AG09309 (cell line): ENCODE data around the gene TRIP4.

Experiments
- DNase-seq: peaks from one replicate; pipeline ENCODE4 v3.0.0-alpha.2; 2010; ENCODE audit warnings: low read depth
- H3K4me3 ChIP-seq: 2 replicates; pipeline ENCODE4 v1.5.1; 2011; ENCODE audit warnings: mild to moderate bottlenecking, low read depth, low read length, moderate library complexity; ENCODE audit not compliant: control insufficient read depth
- CTCF ChIP-seq: IDR thresholded peaks from 2 replicates; pipeline ENCODE4 v1.5.1; 2011; ENCODE audit warnings: mild to moderate bottlenecking, low read depth, low read length, inconsistent platforms; ENCODE audit not compliant: insufficient read depth, control insufficient read depth; ENCODE audit errors: missing control alignments

The TRIP4 gene

GRCh38 chr15:64464276-64465005, 76.8 kb downstream of the TRIP4 start:
- no peak for DNase-seq
- H3K4me3 ChIP-seq: no peak overlapping the region
- no peak for TF ChIP-seq CTCF

- no peak for TF ChIP-seq CTCF
These were observed 78.9 kb downstream of the TRIP4 start for GRCh38 chr15:64466408-64467141.

GRCh38 chr15:64472161-64472560, 84.5 kb downstream of the TRIP4 start:
- TF ChIP-seq CTCF: no peak
- no peak for DNase-seq
- H3K4me3 ChIP-seq: no peak overlapping the region

More at GRCh38 chr15:64466408-64467141, 78.9 kb downstream of the TRIP4 start:
- H3K4me3 ChIP-seq: no peak overlapping the region
- DNase-seq: no peak

GRCh38 chr15:64474846-64475245, 87.2 kb downstream of the TRIP4 start:
- H3K4me3 ChIP-seq: no peak overlapping the region
- no peak for DNase-seq
- TF ChIP-seq CTCF: no peak

- TF ChIP-seq CTCF: no peak
- DNase-seq: no peak
- H3K4me3 ChIP-seq: no peak overlapping the region
These were observed 88.9 kb downstream of the TRIP4 start for GRCh38 chr15:64476550-64476949.

- DNase-seq: no peak
These were observed 91.2 kb downstream of the TRIP4 start for GRCh38 chr15:64478863-64479262.

More at GRCh38 chr15:64478863-64479262, 91.2 kb downstream of the TRIP4 start:
- TF ChIP-seq CTCF: no peak
- no peak overlapping the region for H3K4me3 ChIP-seq
